ENCODE data around the gene KIF13A.

GRCh38 chr6:17935188-17936149 is 52.0 kb downstream of the KIF13A start:
- no peak for TF ChIP-seq CTCF (IDR thresholded peaks at IDR 0.05)
- no peak for TF ChIP-seq POLR2A (IDR thresholded peaks at IDR 0.05)
